ENCODE data around the gene EHD4. TPM values are rescaled to one million over a fixed set of nuclear protein-coding genes. Genes with fewer than 3 reads are reported as not detected.
A peak's percentile ranks its signal among the peaks of the same experiment; 100 is the strongest.

Gene EHD4
- total RNA-seq, 1 experiment from 2014 or later, result 22.0 TPM

GRCh38 chr15:41989573-41990242 lies 17.4 kb upstream of the EHD4 start:
- no peaks in the 10 kb centered on the region for H3K27me3 ChIP-seq (ENCODE audit: control insufficient read depth, insufficient read depth, low read length)
- DNase-seq, result peak; percentile 96
- no peak overlapping the region for H3K4me3 ChIP-seq (ENCODE audit: insufficient read depth, low read depth, low read length)
- H3K36me3 ChIP-seq (replicated peaks; ENCODE audit: control insufficient read depth, insufficient read depth, low read length), result no peaks in the 10 kb centered on the region

- Histone ChIP-seq H3K36me3 (replicated peaks; ENCODE audit: control insufficient read depth, insufficient read depth, low read length) (no peaks in the 10 kb centered on the region), H3K4me3 (ENCODE audit: insufficient read depth, low read depth, low read length) (no peak overlapping the region), H3K27me3 (ENCODE audit: control insufficient read depth, insufficient read depth, low read length) (no peaks in the 10 kb centered on the region)
- no peak for DNase-seq
These were observed 16.7 kb upstream of the EHD4 start for GRCh38 chr15:41988896-41989572.

GRCh38 chr15:41987925-41988275 lies 15.5 kb upstream of the EHD4 start:
- no peak for DNase-seq
- no peaks in the 10 kb centered on the region for H3K36me3 ChIP-seq (replicated peaks; ENCODE audit: control insufficient read depth, insufficient read depth, low read length)

GRCh38 chr15:41987246-41987924 lies 15.0 kb upstream of the EHD4 start:
- DNase-seq, result no peak
- H3K27me3 ChIP-seq (ENCODE audit: control insufficient read depth, insufficient read depth, low read length), result no peaks in the 10 kb centered on the region

More at GRCh38 chr15:41987925-41988275, 15.5 kb upstream of the EHD4 start:
- no peak overlapping the region for H3K4me3 ChIP-seq (ENCODE audit: insufficient read depth, low read depth, low read length)
- no peaks in the 10 kb centered on the region for H3K27me3 ChIP-seq (ENCODE audit: control insufficient read depth, insufficient read depth, low read length)

GRCh38 chr15:41985236-41986160 lies 13.1 kb upstream of the EHD4 start:
- Histone ChIP-seq H3K36me3 (replicated peaks; ENCODE audit: control insufficient read depth, insufficient read depth, low read length) (no peaks in the 10 kb centered on the region), H3K4me3 (ENCODE audit: insufficient read depth, low read depth, low read length) (no peak overlapping the region), H3K27me3 (ENCODE audit: control insufficient read depth, insufficient read depth, low read length) (no peaks in the 10 kb centered on the region)
- DNase-seq, result no peak

More at GRCh38 chr15:41987246-41987924, 15.0 kb upstream of the EHD4 start:
- Histone ChIP-seq H3K4me3 (ENCODE audit: insufficient read depth, low read depth, low read length) (no peak overlapping the region), H3K36me3 (replicated peaks; ENCODE audit: control insufficient read depth, insufficient read depth, low read length) (no peaks in the 10 kb centered on the region)

GRCh38 chr15:41984622-41985021 lies 12.3 kb upstream of the EHD4 start:
- H3K27me3 ChIP-seq (ENCODE audit: control insufficient read depth, insufficient read depth, low read length), result no peaks in the 10 kb centered on the region
- H3K36me3 ChIP-seq (replicated peaks; ENCODE audit: control insufficient read depth, insufficient read depth, low read length), result no peaks in the 10 kb centered on the region
- H3K4me3 ChIP-seq (ENCODE audit: insufficient read depth, low read depth, low read length), result no peak overlapping the region
- no peak for DNase-seq

GRCh38 chr15:41983621-41984571 lies 11.5 kb upstream of the EHD4 start:
- H3K36me3 ChIP-seq (replicated peaks; ENCODE audit: control insufficient read depth, insufficient read depth, low read length), result no peaks in the 10 kb centered on the region
- H3K27me3 ChIP-seq (ENCODE audit: control insufficient read depth, insufficient read depth, low read length), result no peaks in the 10 kb centered on the region
- no peak overlapping the region for H3K4me3 ChIP-seq (ENCODE audit: insufficient read depth, low read depth, low read length)
- DNase-seq, result no peak

- Histone ChIP-seq H3K4me3 (ENCODE audit: insufficient read depth, low read depth, low read length) (no peak overlapping the region), H3K27me3 (ENCODE audit: control insufficient read depth, insufficient read depth, low read length) (no peaks in the 10 kb centered on the region), H3K36me3 (replicated peaks; ENCODE audit: control insufficient read depth, insufficient read depth, low read length) (no peaks in the 10 kb centered on the region)
- DNase-seq, result peak; percentile 64
These were observed 10.9 kb upstream of the EHD4 start for GRCh38 chr15:41983221-41983620.

- no peaks in the 10 kb centered on the region for H3K27me3 ChIP-seq (ENCODE audit: control insufficient read depth, insufficient read depth, low read length)
- no peak overlapping the region for H3K4me3 ChIP-seq (ENCODE audit: insufficient read depth, low read depth, low read length)
- H3K36me3 ChIP-seq (replicated peaks; ENCODE audit: control insufficient read depth, insufficient read depth, low read length), result no peaks in the 10 kb centered on the region
- DNase-seq, result no peak
These were observed 10.0 kb upstream of the EHD4 start for GRCh38 chr15:41982133-41982930.

- no peak overlapping the region for H3K4me3 ChIP-seq (ENCODE audit: insufficient read depth, low read depth, low read length)
- DNase-seq, result no peak
- no peaks in the 10 kb centered on the region for H3K36me3 ChIP-seq (replicated peaks; ENCODE audit: control insufficient read depth, insufficient read depth, low read length)
- no peaks in the 10 kb centered on the region for H3K27me3 ChIP-seq (ENCODE audit: control insufficient read depth, insufficient read depth, low read length)
These were observed 9.2 kb upstream of the EHD4 start for GRCh38 chr15:41981371-41982132.

GRCh38 chr15:41980654-41981323 lies 8.4 kb upstream of the EHD4 start:
- H3K36me3 ChIP-seq (replicated peaks; ENCODE audit: control insufficient read depth, insufficient read depth, low read length), result no peaks in the 10 kb centered on the region
- no peaks in the 10 kb centered on the region for H3K27me3 ChIP-seq (ENCODE audit: control insufficient read depth, insufficient read depth, low read length)
- DNase-seq, result no peak
- H3K4me3 ChIP-seq (ENCODE audit: insufficient read depth, low read depth, low read length), result no peak overlapping the region

Measured in H7 (cell line).